ENCODE results near the gene MORC2. TPM values are rescaled to one million over a fixed set of nuclear protein-coding genes. Genes with fewer than 3 reads are reported as not detected.

MORC2 gene
- total and polyA plus RNA-seq, 2 of the 13 experiments (the other 11 are each of a cell fraction or from before 2014, with no cell fraction given): 11.9 to 18.3 TPM

DNA sequence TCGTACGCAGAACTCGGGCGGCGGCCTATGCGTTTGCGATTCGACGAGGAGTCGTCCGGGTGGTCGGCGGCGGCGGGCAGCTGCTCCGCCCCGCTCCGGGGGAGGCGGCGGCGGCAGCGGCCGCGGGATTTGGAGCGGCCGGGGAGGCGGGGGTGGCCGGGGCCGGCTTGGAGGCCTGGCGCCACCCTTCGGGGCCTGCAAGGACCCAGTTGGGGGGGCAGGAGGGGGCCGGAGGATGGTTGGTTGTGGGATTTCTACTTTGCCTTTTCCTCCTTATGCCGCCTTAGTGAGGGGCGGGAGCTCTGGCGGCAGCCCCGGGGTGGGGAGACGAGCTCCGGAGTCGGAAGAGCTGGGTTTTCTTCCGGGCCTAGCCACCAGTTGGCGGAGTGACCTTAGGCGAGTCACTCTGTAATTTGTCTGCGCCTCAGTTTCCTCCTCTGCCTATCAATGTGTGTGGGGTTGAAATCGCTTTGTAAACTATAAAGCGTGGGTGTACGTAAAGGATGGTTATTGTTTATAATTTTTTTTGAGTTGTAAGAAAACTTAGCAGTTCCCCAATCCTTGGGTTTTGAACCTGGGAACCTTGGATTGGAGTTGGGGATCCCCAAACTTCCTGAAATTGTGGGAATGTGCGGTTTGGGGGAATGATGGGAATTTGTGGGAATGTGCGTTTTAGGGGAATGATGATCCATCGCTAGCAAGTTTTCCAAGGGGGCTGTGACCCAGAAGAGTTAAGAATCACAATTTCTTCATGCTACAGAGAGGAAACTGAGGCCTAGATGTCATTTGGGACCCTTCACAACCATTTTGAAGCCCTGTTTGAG, 1.2 kb upstream of the MORC2 start (continued):
- peak; percentile 67 for TF ChIP-seq ASH2L (IDR thresholded peaks at IDR 0.05; ENCODE audit: insufficient read length, low read depth, low read length)
- TF ChIP-seq, protein P1, sequence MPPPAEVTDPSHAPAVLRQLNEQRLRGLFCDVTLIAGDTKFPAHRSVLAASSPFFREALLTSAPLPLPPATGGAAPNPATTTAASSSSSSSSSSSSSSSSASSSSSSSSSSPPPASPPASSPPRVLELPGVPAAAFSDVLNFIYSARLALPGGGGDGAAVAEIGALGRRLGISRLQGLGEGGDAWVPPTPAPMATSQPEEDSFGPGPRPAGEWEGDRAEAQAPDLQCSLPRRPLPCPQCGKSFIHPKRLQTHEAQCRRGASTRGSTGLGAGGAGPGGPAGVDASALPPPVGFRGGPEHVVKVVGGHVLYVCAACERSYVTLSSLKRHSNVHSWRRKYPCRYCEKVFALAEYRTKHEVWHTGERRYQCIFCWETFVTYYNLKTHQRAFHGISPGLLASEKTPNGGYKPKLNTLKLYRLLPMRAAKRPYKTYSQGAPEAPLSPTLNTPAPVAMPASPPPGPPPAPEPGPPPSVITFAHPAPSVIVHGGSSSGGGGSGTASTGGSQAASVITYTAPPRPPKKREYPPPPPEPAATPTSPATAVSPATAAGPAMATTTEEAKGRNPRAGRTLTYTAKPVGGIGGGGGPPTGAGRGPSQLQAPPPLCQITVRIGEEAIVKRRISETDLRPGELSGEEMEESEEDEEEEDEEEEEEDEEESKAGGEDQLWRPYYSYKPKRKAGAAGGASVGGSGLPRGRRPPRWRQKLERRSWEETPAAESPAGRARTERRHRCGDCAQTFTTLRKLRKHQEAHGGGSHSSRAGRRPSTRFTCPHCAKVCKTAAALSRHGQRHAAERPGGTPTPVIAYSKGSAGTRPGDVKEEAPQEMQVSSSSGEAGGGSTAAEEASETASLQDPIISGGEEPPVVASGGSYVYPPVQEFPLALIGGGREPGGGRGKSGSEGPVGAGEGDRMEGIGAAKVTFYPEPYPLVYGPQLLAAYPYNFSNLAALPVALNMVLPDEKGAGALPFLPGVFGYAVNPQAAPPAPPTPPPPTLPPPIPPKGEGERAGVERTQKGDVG (CRISPR knock-in tag; IDR thresholded peaks at IDR 0.05; ENCODE audit: borderline replicate concordance): no peak
- TF ChIP-seq MED8 (CRISPR knock-in tag; IDR thresholded peaks at IDR 0.05; ENCODE audit: insufficient replicate concordance): no peak
- TF ChIP-seq SUZ12 (IDR thresholded peaks at IDR 0.05; ENCODE audit: low read depth, low read length): no peak
- TF ChIP-seq, protein P2, sequence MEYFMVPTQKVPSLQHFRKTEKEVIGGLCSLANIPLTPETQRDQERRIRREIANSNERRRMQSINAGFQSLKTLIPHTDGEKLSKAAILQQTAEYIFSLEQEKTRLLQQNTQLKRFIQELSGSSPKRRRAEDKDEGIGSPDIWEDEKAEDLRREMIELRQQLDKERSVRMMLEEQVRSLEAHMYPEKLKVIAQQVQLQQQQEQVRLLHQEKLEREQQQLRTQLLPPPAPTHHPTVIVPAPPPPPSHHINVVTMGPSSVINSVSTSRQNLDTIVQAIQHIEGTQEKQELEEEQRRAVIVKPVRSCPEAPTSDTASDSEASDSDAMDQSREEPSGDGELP (IDR thresholded peaks at IDR 0.05; ENCODE audit: borderline replicate concordance, low read depth): no peak

All from HepG2 (cell line).